MM.1S (cell line): ENCODE measurements around the gene GNL3L.
A peak's percentile ranks its signal among the peaks of the same experiment; 100 is the strongest.
"Not testable (repeated sequence)": the region's sequence is repeated elsewhere in the genome, so short reads cannot be mapped to it uniquely, and the experiment has no call there.

ENCODE experiments used
- DNase-seq: peaks from one replicate; pipeline ENCODE4 v3.0.0-alpha.2; 2015
- H2AFZ ChIP-seq: fragments of 300-600 bp; sonication (generic); 2 replicates; pipeline ENCODE4 v1.6.0; 2016; ENCODE audit warnings: antibody characterized with exemption, low read length
- H3F3A ChIP-seq: fragments of 300-600 bp; sonication (generic); 2 replicates; pipeline ENCODE4 v1.6.1; 2016; ENCODE audit warnings: mild to moderate bottlenecking, antibody characterized with exemption, low read length, moderate library complexity, mixed read lengths; ENCODE audit not compliant: insufficient read depth
- H3K27ac ChIP-seq: fragments of 300-600 bp; sonication (generic); 2 replicates; pipeline ENCODE4 v1.5.1; 2016; ENCODE audit warnings: mild to moderate bottlenecking, low read length
- H3K27me3 ChIP-seq: fragments of 300-600 bp; sonication (generic); replicated peaks from 2 replicates; pipeline ENCODE4 v1.6.0; 2016; ENCODE audit warnings: low read length; ENCODE audit not compliant: insufficient read depth
- H3K36me3 ChIP-seq: fragments of 300-600 bp; sonication (generic); replicated peaks from 2 replicates; pipeline ENCODE4 v1.6.1; 2016; ENCODE audit warnings: mild to moderate bottlenecking, low read length, mixed read lengths; ENCODE audit not compliant: insufficient read depth
- H3K4me1 ChIP-seq: fragments of 300-600 bp; sonication (generic); 2 replicates; pipeline ENCODE4 v1.6.1; 2016; ENCODE audit warnings: low read length, mixed read lengths
- H3K4me2 ChIP-seq: fragments of 300-600 bp; sonication (generic); 2 replicates; pipeline ENCODE4 v1.6.0; 2016; ENCODE audit warnings: low read depth, low read length
- H3K4me3 ChIP-seq: fragments of 300-600 bp; sonication (generic); 2 replicates; pipeline ENCODE4 v1.5.1; 2016; ENCODE audit warnings: low read length, mixed read lengths
- H3K79me2 ChIP-seq: fragments of 300-600 bp; sonication (generic); 2 replicates; pipeline ENCODE4 v1.6.1; 2016; ENCODE audit warnings: mixed run types, low read length, mixed read lengths
- H3K9ac ChIP-seq: fragments of 300-600 bp; sonication (generic); 2 replicates; pipeline ENCODE4 v1.6.1; 2016; ENCODE audit warnings: low read length, mixed read lengths
- H3K9me2 ChIP-seq: fragments of 300-600 bp; sonication (generic); replicated peaks from 2 replicates; pipeline ENCODE4 v1.6.1; 2016; ENCODE audit warnings: mild to moderate bottlenecking, low read length, mixed read lengths; ENCODE audit not compliant: insufficient read depth
- H3K9me3 ChIP-seq: fragments of 300-600 bp; sonication (generic); replicated peaks from 2 replicates; pipeline ENCODE4 v1.6.1; 2016; ENCODE audit warnings: mild to moderate bottlenecking, low read length, mixed read lengths; ENCODE audit not compliant: insufficient read depth
- H4K20me1 ChIP-seq: fragments of 300-600 bp; sonication (generic); 2 replicates; pipeline ENCODE4 v1.6.1; 2016; ENCODE audit warnings: mild to moderate bottlenecking, low read length, moderate library complexity, mixed read lengths; ENCODE audit not compliant: insufficient read depth
- EZH2 ChIP-seq: fragments of 300-600 bp; sonication (generic); optimal IDR thresholded peaks from 2 replicates; pipeline ENCODE3; 2017; ENCODE audit warnings: low read depth, mild to moderate bottlenecking, antibody characterized with exemption, low read length, mixed read lengths
- EZH2phosphoT487 ChIP-seq: fragments of 300-600 bp; sonication (generic); IDR thresholded peaks from 2 replicates; pipeline ENCODE4 v1.6.1; 2018; ENCODE audit warnings: antibody characterized with exemption, low read length
- TF ChIP-seq, protein P1 (sequence below): fragments of 300-600 bp; sonication (generic); IDR thresholded peaks from 2 replicates; pipeline ENCODE4 v1.5.1; 2016; ENCODE audit warnings: antibody characterized with exemption, low read length, mixed read lengths

Gene GNL3L

DNA sequence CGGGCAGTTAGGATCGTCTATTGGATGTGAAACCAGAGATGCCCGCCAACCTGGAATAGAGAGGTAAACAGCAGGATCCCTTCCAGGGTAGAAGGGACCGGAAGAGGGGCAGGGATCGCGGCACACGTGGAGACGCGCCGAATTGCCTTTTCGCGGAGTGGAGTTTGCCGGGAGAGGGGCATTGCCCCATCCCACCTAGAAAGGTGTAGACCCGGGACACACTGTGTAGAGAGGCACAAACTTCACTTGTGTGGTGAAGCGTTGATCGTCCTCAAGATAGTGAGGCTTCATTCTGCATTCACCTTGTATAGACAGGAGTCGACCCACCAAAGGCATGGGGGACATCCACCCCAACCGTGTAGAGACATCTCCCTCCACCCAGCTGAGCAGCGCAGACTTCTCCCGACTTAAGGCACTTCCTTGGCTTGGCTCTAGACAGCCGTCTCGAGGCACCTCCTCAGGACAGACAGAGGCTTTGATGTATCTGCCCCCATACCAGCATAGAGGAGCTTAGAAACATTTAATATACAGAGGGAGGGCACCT lies 410 bp downstream of the GNL3L start:
- Histone ChIP-seq H3K27ac (peak overlapping the region; percentile 53; the same call in 1 of the 2 replicates), H3K9me2 (no peaks in the 10 kb centered on the region), H3K4me3 (peak overlapping the region; percentile 83), H3K27me3 (no peaks in the 10 kb centered on the region), H3K4me1 (peaks cover 5% of the 10 kb centered on the region; the same call in 1 of the 2 replicates), H3F3A (no peaks in the 10 kb centered on the region), H2AFZ (peak overlapping the region; percentile 75), H3K9ac (peak overlapping the region; percentile 89), H4K20me1 (no peaks in the 10 kb centered on the region), H3K4me2 (peak overlapping the region; percentile 77), H3K9me3 (no peaks in the 10 kb centered on the region), H3K36me3 (no peaks in the 10 kb centered on the region), H3K79me2 (peaks cover 47% of the 10 kb centered on the region)
- peak; percentile 7 for DNase-seq
- no peak for TF ChIP-seq EZH2
- TF ChIP-seq, protein P1, sequence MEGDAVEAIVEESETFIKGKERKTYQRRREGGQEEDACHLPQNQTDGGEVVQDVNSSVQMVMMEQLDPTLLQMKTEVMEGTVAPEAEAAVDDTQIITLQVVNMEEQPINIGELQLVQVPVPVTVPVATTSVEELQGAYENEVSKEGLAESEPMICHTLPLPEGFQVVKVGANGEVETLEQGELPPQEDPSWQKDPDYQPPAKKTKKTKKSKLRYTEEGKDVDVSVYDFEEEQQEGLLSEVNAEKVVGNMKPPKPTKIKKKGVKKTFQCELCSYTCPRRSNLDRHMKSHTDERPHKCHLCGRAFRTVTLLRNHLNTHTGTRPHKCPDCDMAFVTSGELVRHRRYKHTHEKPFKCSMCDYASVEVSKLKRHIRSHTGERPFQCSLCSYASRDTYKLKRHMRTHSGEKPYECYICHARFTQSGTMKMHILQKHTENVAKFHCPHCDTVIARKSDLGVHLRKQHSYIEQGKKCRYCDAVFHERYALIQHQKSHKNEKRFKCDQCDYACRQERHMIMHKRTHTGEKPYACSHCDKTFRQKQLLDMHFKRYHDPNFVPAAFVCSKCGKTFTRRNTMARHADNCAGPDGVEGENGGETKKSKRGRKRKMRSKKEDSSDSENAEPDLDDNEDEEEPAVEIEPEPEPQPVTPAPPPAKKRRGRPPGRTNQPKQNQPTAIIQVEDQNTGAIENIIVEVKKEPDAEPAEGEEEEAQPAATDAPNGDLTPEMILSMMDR = no peak
- TF ChIP-seq EZH2phosphoT487 = no peak

DNA sequence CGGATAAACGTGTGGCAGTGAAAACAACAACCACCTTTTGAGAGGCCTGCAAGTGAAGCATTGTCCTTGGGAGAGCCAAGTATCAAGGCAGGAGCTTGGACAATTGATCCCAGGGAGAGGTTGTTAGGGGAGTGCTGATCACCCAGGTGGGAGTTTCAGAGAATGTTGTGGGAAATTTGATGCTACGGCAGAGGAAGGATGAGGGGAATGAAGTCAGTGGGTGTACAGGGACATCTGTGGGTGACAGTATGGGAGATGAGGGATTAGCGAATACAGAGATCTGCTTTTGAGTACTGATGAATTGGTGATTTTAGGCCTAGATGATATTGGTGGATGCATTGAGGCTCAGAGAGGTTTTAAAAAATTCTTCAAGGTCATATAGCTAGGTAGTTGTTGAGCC lies 4.3 kb downstream of the GNL3L start:
- TF ChIP-seq EZH2phosphoT487 (no peak), EZH2 (no peak)
- TF ChIP-seq, protein P1 = no peak
- no peak overlapping the region for H2AFZ ChIP-seq
- H3K9ac ChIP-seq = no peak overlapping the region
- H4K20me1 ChIP-seq = no peaks in the 10 kb centered on the region
- no peak overlapping the region for H3K4me3 ChIP-seq
- H3K4me1 ChIP-seq = peaks cover 2% of the 10 kb centered on the region; the same call in 1 of the 2 replicates
- no peaks in the 10 kb centered on the region for H3F3A ChIP-seq
- H3K27me3 ChIP-seq = no peaks in the 10 kb centered on the region
- H3K9me3 ChIP-seq = no peaks in the 10 kb centered on the region
- no peaks in the 10 kb centered on the region for H3K36me3 ChIP-seq
- no peak for DNase-seq
- H3K27ac ChIP-seq = no peak overlapping the region
- H3K4me2 ChIP-seq = no peak overlapping the region
- no peaks in the 10 kb centered on the region for H3K9me2 ChIP-seq
- peaks cover 61% of the 10 kb centered on the region for H3K79me2 ChIP-seq

DNA sequence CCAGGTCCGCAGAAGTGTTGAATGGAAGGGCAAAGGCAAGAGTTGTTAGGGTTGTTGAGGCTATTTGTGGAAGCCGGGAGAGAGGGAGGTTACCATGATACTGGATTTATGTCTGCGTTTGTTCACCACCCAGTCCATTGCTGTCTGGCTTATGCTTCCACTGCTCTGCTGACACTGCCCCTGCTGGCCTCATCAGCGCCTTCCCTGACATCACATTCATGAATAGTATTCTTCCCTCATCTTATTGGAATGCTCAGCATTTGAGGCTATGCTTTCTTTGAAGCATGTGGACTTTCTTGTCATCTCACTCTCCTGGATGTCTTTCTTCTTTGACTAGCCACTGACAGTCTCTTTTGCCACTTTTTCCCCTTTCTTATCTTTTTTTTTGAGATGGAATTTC lies 10.3 kb downstream of the GNL3L start:
- H4K20me1 ChIP-seq = no peaks in the 10 kb centered on the region
- H2AFZ ChIP-seq = no peak overlapping the region
- H3K9ac ChIP-seq = no peak overlapping the region
- no peak overlapping the region for H3K4me2 ChIP-seq
- H3K9me3 ChIP-seq = no peaks in the 10 kb centered on the region
- no peaks in the 10 kb centered on the region; the same call in 1 of the 2 replicates for H3K36me3 ChIP-seq
- no peaks in the 10 kb centered on the region for H3K27me3 ChIP-seq
- no peaks in the 10 kb centered on the region for H3F3A ChIP-seq
- H3K4me3 ChIP-seq = no peak overlapping the region
- DNase-seq = no peak
- H3K27ac ChIP-seq = no peak overlapping the region
- peaks cover 15% of the 10 kb centered on the region for H3K79me2 ChIP-seq
- no peaks in the 10 kb centered on the region for H3K9me2 ChIP-seq
- TF ChIP-seq EZH2phosphoT487 (no peak), EZH2 (no peak)
- TF ChIP-seq, protein P1 = no peak
- H3K4me1 ChIP-seq = no peaks in the 10 kb centered on the region

DNA sequence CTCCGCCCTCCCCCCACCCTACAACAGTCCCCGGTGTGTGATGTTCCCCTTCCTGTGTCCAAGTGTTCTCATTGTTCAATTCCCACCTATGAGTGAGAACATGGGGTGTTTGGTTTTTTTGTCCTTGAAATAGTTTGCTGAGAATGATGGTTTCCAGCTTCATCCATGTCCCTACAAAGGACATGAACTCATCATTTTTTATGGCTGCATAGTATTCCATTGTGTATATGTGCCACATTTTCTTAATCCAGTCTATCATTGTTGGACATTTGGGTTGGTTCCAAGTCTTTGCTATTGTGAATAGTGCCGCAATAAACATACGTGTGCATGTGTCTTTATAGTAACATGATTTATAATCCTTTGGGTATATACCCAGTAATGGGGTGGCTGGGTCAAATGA lies 12.2 kb downstream of the GNL3L start:
- H3K27ac ChIP-seq, H3K9me2 ChIP-seq, H3K4me2 ChIP-seq, H3K4me3 ChIP-seq, H3K4me1 ChIP-seq, H3K27me3 ChIP-seq, H3K36me3 ChIP-seq, H4K20me1 ChIP-seq, DNase-seq, H3K79me2 ChIP-seq, H3K9ac ChIP-seq, H3K9me3 ChIP-seq, H2AFZ ChIP-seq, H3F3A ChIP-seq: not testable (repeated sequence)
